HG03457 (cell line): ENCODE data around the gene TXNIP.
"Not testable (repeated sequence)": the region's sequence is repeated elsewhere in the genome, so short reads cannot be mapped to it uniquely, and the experiment has no call there.

Source experiments
- ATAC-seq: cut with Tn5 transposase; IDR thresholded peaks from one replicate; pipeline ENCODE4 v1.9.1; 2021; ENCODE audit warnings: moderate number of reproducible peaks; ENCODE audit not compliant: unreplicated experiment

The TXNIP gene

GRCh38 chr1:145996433-145997015, at the start of gene TXNIP:
TXNIP (minus strand) TSS chr1:145996579; CDS start chr1:145996266, 313 bp downstream.
- peak; percentile 71 for ATAC-seq

GRCh38 chr1:146039844-146040194, 43.4 kb upstream of the TXNIP start:
- ATAC-seq: no peak

- ATAC-seq: no peak
Observed at GRCh38 chr1:146036965-146037646, 40.7 kb upstream of the TXNIP start.

GRCh38 chr1:146036241-146036964, 40.0 kb upstream of the TXNIP start:
- no peak for ATAC-seq

GRCh38 chr1:146035048-146035423, 38.7 kb upstream of the TXNIP start:
- ATAC-seq: no peak

- ATAC-seq: no peak
Observed at GRCh38 chr1:146032631-146033219, 36.3 kb upstream of the TXNIP start.

- ATAC-seq: no peak
Observed at GRCh38 chr1:146031476-146031875, 35.1 kb upstream of the TXNIP start.

GRCh38 chr1:146029117-146029516, 32.7 kb upstream of the TXNIP start:
- ATAC-seq: no peak

GRCh38 chr1:146026650-146027049, 30.3 kb upstream of the TXNIP start:
- not testable (repeated sequence) for ATAC-seq

GRCh38 chr1:146025787-146026495, 29.6 kb upstream of the TXNIP start:
- ATAC-seq: not testable (repeated sequence)

- ATAC-seq: no peak
Observed at GRCh38 chr1:146022403-146023127, 26.2 kb upstream of the TXNIP start.

GRCh38 chr1:146021622-146022402, 25.4 kb upstream of the TXNIP start, which contains the start of gene HJV:
HJV (minus strand) TSS chr1:146021735; CDS start chr1:146020231, 1,504 bp downstream.
- no peak for ATAC-seq

- no peak for ATAC-seq
Observed at GRCh38 chr1:146021050-146021445, 24.7 kb upstream of the TXNIP start.

- no peak for ATAC-seq
Observed at GRCh38 chr1:146020058-146021049, 24.0 kb upstream of the TXNIP start.

- ATAC-seq: no peak
Observed at GRCh38 chr1:146019231-146020057, 23.1 kb upstream of the TXNIP start.

GRCh38 chr1:146016891-146017290, 20.5 kb upstream of the TXNIP start:
- no peak for ATAC-seq

GRCh38 chr1:146013559-146013922, 17.2 kb upstream of the TXNIP start:
- no peak for ATAC-seq
